Neuron (in vitro differentiated cells): ENCODE measurements around the gene DUSP7.

Experiments used
- H2AFZ ChIP-seq: one replicate; pipeline ENCODE4 v1.6.1; 2013; ENCODE audit warnings: low read depth, mild to moderate bottlenecking, inconsistent platforms, low read length, moderate library complexity
- H3K27me3 ChIP-seq: one replicate; pipeline ENCODE4 v1.6.1; 2013; ENCODE audit warnings: low read length; ENCODE audit not compliant: insufficient read depth
- H3K36me3 ChIP-seq: one replicate; pipeline ENCODE4 v1.6.1; 2013; ENCODE audit warnings: low read length; ENCODE audit not compliant: insufficient read depth
- H3K4me1 ChIP-seq: one replicate; pipeline ENCODE4 v1.6.1; 2013; ENCODE audit warnings: low read length; ENCODE audit not compliant: insufficient read depth
- H3K4me3 ChIP-seq: 2 replicates; pipeline ENCODE4 v1.5.1; 2013; ENCODE audit warnings: mild to moderate bottlenecking, low read length, moderate library complexity
- H3K9me3 ChIP-seq: one replicate; pipeline ENCODE4 v1.6.1; 2013; ENCODE audit warnings: low read length

DUSP7 gene

GRCh38 chr3:52069135-52069534 is 12.8 kb upstream of the DUSP7 start:
- Histone ChIP-seq H3K4me1 (no peaks in the 10 kb centered on the region), H2AFZ (no peak overlapping the region), H3K27me3 (peaks cover 7% of the 10 kb centered on the region), H3K4me3 (no peak overlapping the region), H3K36me3 (no peaks in the 10 kb centered on the region), H3K9me3 (no peaks in the 10 kb centered on the region)

DNA sequence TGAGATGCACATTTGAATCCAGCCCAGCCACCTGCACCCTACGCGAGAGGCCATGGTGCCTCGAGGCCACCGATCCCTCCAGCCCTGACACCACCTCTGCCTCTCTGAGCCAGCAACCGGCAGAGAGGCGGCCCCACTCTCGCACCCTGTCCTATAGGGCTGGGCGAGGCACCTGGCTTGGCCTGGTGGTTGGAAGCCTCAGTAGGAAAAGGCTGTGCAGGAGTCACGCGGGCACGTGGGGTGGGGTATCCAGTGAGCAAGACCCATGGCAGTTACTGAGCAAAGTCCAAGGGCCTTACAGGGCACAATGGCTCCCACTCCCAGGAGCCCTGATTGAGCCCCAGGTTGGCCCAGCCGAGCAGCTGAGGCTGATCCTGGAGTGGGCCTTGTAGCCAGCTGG is 12.4 kb upstream of the DUSP7 start:
- Histone ChIP-seq H3K4me3 (no peak overlapping the region), H3K27me3 (peaks cover 7% of the 10 kb centered on the region), H3K36me3 (no peaks in the 10 kb centered on the region), H3K9me3 (no peaks in the 10 kb centered on the region), H2AFZ (no peak overlapping the region), H3K4me1 (no peaks in the 10 kb centered on the region)

GRCh38 chr3:52068055-52068571 is 11.7 kb upstream of the DUSP7 start:
- H2AFZ ChIP-seq: no peak overlapping the region
- no peaks in the 10 kb centered on the region for H3K36me3 ChIP-seq
- no peaks in the 10 kb centered on the region for H3K9me3 ChIP-seq
- H3K4me3 ChIP-seq: no peak overlapping the region
- H3K27me3 ChIP-seq: peaks cover 7% of the 10 kb centered on the region
- H3K4me1 ChIP-seq: no peaks in the 10 kb centered on the region

DNA sequence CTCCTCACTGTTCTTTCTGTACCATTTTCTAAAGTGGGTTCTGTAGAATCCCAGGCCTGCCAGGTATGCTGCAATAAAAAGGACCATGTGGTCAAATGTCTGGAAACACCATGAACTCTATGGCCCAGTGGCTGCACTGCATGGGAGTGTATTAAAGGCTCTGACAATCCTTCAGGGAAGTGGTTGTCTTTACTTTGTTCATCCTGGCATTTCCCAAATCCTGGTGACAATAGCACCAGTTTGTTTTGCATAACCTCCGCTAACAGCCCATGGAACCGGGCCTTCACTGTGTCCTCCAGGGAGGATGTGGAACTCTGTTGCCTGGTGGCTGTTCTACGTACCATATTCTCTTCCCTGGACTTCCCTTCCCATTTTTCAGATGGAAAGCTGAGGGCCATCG is 11.2 kb upstream of the DUSP7 start:
- H3K4me1 ChIP-seq: no peaks in the 10 kb centered on the region
- H3K9me3 ChIP-seq: no peaks in the 10 kb centered on the region
- no peak overlapping the region for H2AFZ ChIP-seq
- no peak overlapping the region for H3K4me3 ChIP-seq
- no peaks in the 10 kb centered on the region for H3K36me3 ChIP-seq
- peaks cover 7% of the 10 kb centered on the region for H3K27me3 ChIP-seq

GRCh38 chr3:52067046-52067445 is 10.7 kb upstream of the DUSP7 start:
- H3K27me3 ChIP-seq: peaks cover 7% of the 10 kb centered on the region
- H3K4me3 ChIP-seq: no peak overlapping the region
- H3K9me3 ChIP-seq: no peaks in the 10 kb centered on the region
- no peak overlapping the region for H2AFZ ChIP-seq
- no peaks in the 10 kb centered on the region for H3K4me1 ChIP-seq
- no peaks in the 10 kb centered on the region for H3K36me3 ChIP-seq

DNA sequence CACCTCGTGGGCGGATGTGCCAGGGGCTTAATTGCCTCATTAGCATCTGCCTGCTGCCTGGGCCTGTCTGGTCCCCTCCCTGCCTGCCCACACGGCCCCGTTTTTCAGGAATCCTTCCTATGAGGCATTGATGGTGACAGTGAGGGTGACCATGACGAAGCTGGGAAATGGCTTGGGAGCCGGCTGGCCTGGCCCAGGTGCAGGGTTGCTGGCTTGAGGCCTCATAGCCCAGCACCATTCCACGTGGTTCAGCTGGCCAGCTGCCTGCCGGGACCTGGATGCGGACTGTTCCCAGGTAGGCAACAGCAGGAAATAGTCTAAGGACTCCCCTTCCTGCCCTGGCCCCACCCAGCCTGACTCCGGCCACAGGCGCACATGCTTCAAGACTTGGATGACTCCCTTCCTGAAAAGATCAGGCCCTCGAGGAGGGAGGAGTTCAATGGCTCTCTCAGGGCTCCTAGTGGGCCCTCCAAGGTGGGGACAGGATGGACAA is 8.9 kb upstream of the DUSP7 start:
- Histone ChIP-seq H3K4me1 (no peaks in the 10 kb centered on the region), H3K4me3 (no peak overlapping the region), H3K9me3 (no peaks in the 10 kb centered on the region), H3K27me3 (peaks cover 10% of the 10 kb centered on the region), H3K36me3 (no peaks in the 10 kb centered on the region), H2AFZ (no peak overlapping the region)

- Histone ChIP-seq H3K36me3 (no peaks in the 10 kb centered on the region), H3K4me1 (no peaks in the 10 kb centered on the region), H2AFZ (no peak overlapping the region), H3K27me3 (peaks cover 18% of the 10 kb centered on the region), H3K4me3 (no peak overlapping the region), H3K9me3 (no peaks in the 10 kb centered on the region)
These were observed 8.2 kb upstream of the DUSP7 start for GRCh38 chr3:52064561-52064960.

DNA sequence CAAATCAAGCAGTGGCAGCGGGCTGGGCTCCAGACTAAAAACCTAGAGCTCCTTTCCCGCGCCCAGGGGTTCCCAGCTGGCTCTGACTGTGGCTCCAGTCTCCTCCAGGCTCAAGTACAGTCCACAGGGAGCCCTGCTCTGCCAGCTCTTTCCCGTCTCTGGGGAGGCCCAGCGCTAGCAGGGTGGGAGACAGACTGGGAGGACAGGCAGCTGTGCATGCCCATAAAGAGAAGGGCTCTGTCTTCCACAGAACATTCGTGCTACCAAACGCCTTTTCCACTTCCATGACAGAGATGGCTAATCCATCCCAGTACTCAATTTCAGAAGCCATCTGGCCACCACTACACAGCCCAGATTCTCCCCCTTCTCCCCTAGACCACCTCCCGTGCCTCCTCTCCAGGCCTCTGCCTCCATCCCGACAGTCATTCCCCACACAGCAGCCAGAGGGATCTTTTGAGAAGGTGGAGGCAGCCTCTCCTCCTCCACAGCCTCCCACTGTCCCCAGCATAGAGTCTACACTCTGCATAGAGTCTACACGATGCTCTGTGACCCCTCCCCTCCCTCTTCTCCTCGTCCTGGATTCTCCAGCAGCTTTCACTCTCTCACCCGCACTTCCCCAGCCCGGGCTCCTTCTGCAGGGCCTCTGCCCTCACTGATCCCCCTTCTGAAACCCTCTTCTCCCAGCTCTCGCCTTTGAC is 6.8 kb upstream of the DUSP7 start:
- Histone ChIP-seq H2AFZ (no peak overlapping the region), H3K36me3 (no peaks in the 10 kb centered on the region), H3K27me3 (peaks cover 32% of the 10 kb centered on the region), H3K4me1 (no peaks in the 10 kb centered on the region), H3K4me3 (no peak overlapping the region), H3K9me3 (no peaks in the 10 kb centered on the region)

GRCh38 chr3:52062505-52062904 is 6.1 kb upstream of the DUSP7 start:
- Histone ChIP-seq H3K36me3 (no peaks in the 10 kb centered on the region), H3K27me3 (peaks cover 38% of the 10 kb centered on the region)

GRCh38 chr3:52061121-52061910 is 4.9 kb upstream of the DUSP7 start:
- Histone ChIP-seq H3K4me1 (peaks cover 9% of the 10 kb centered on the region), H3K36me3 (no peaks in the 10 kb centered on the region), H3K4me3 (no peak overlapping the region), H2AFZ (no peak overlapping the region), H3K27me3 (peaks cover 38% of the 10 kb centered on the region), H3K9me3 (no peaks in the 10 kb centered on the region)

More at GRCh38 chr3:52062505-52062904, 6.1 kb upstream of the DUSP7 start:
- Histone ChIP-seq H3K4me1 (peaks cover 3% of the 10 kb centered on the region), H3K9me3 (no peaks in the 10 kb centered on the region), H2AFZ (no peak overlapping the region), H3K4me3 (no peak overlapping the region)

DNA sequence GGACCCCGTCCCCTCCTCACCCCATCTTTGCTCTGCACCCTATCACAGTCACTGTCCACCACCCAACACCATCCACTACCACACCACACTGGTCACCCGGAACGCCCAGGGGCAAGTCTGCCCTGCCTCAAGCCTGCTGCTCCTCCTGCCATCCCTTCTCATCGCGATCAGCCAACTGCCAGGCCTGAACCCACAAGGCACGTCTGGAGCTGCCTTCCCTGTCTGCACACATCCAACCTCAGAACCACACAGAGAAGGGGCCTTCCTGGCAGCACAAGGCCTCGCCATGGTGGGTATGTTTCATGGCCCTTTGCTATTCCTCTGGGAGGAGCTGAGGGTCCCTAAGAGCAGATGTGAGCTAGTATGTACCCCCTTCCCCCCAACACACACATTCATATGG is 3.4 kb upstream of the DUSP7 start:
- H3K27me3 ChIP-seq: peaks cover 34% of the 10 kb centered on the region
- H3K36me3 ChIP-seq: no peaks in the 10 kb centered on the region
- peaks cover 18% of the 10 kb centered on the region for H3K4me1 ChIP-seq
- H3K4me3 ChIP-seq: no peak overlapping the region
- no peak overlapping the region for H2AFZ ChIP-seq
- no peaks in the 10 kb centered on the region for H3K9me3 ChIP-seq

GRCh38 chr3:52057812-52058495 is 1.6 kb upstream of the DUSP7 start:
- H3K4me3 ChIP-seq: peak overlapping the region; percentile 37
- peaks cover 4% of the 10 kb centered on the region for H3K36me3 ChIP-seq

More at GRCh38 chr3:52057812-52058495, 1.6 kb upstream of the DUSP7 start:
- peaks cover 31% of the 10 kb centered on the region for H3K27me3 ChIP-seq
- H3K4me1 ChIP-seq: peaks cover 18% of the 10 kb centered on the region
- no peak overlapping the region for H2AFZ ChIP-seq
- H3K9me3 ChIP-seq: no peaks in the 10 kb centered on the region
